ENCODE results near the gene NPC1. TPM values are rescaled to one million over a fixed set of nuclear protein-coding genes. Genes with fewer than 3 reads are reported as not detected.

NPC1 gene
- total and polyA plus RNA-seq, 11 donors, result 7.8 to 42.7 (median 16.8) TPM

DNA sequence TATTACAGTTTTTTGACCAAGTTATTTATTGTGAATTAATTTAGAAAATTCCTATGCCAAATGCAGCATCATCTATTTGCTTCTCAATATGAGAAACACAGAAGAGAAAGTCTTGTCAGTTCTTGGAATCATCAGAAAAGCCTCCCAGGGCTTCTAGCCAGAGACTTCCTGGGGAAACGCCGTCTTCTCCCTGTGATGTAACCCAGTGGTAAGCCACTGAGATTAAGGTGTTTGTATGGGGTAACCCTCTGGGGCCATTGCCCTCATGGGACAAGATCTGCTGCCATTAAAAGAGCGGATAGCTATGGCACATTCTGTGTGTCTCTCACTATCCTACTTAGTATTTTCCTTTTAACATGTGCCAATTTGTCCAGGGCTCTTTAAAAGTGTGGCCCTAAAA, 48.4 kb upstream of the NPC1 start:
- Histone ChIP-seq H3K27ac (no peak overlapping the region), H3K4me3 (no peak overlapping the region), H3K4me1 (peaks cover 0 to 2% (median 0%) of the 10 kb centered on the region in 12 donors), H3K36me3 (peaks cover 0 to 20% (median 0%) of the 10 kb centered on the region in 9 donors), H3K27me3 (peaks cover 0 to 3% (median 0%) of the 10 kb centered on the region in 9 donors), H3K9me3 (no peaks in the 10 kb centered on the region)
- ATAC-seq, result no peak
- no peak for DNase-seq
- no peak for TF ChIP-seq CTCF (IDR thresholded peaks at IDR 0.05)
- intact Hi-C loops (cut with DNase I), result no loop called here
- WGBS, 4 donors, result 66 to 75% (median 68%) methylated on average over 3 of the region's 3 CpGs

- DNase-seq (no peak), ATAC-seq (no peak)
- TF ChIP-seq CTCF (IDR thresholded peaks at IDR 0.05) (no peak), POLR2A (IDR thresholded peaks at IDR 0.05) (no peak)
- intact Hi-C loops (cut with DNase I), result no loop called here
- Histone ChIP-seq H3K9me3 (no peaks in the 10 kb centered on the region), H3K36me3 (peaks cover 0 to 30% (median 0%) of the 10 kb centered on the region in 9 donors), H3K4me1 (peaks cover 0 to 3% (median 0%) of the 10 kb centered on the region in 12 donors), H3K27ac (no peak overlapping the region), H3K27me3 (no peaks in the 10 kb centered on the region), H3K4me3 (no peak overlapping the region)
- 88 to 89% (median 88%) methylated on average over 1 of the region's 1 CpG for whole genome bisulfite sequencing, 4 donors
Observed at GRCh38 chr18:23632615-23633014, 46.3 kb upstream of the NPC1 start.

DNA sequence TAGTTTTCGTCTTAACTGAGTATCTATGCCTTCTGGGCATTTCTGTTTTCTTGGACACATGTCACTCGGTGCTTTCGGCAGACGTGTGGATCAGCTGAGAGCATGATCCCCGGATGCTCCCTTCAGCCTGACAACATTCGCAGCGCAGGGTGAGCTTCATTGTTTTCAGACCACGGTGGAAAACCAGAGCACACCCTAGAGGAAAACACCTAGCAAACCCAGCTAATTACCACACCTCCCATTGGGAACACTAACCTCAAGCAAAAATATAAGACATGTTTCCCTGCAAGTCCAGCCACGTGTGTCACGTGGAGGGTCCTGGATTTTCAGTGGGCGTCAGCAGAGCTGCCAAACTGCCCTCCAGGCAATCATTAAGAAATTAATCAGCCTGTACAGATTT, 45.4 kb upstream of the NPC1 start:
- no peak for DNase-seq
- intact Hi-C loops (cut with DNase I), result no loop called here
- ATAC-seq, result no peak

GRCh38 chr18:23631312-23631711, 45.0 kb upstream of the NPC1 start:
- no peak for TF ChIP-seq CTCF (IDR thresholded peaks at IDR 0.05)
- TF ChIP-seq POLR2A (IDR thresholded peaks at IDR 0.05), result no peak
- Histone ChIP-seq H3K27ac (no peak overlapping the region), H3K36me3 (peaks cover 0 to 30% (median 0%) of the 10 kb centered on the region in 9 donors), H3K4me3 (no peak overlapping the region), H3K27me3 (no peaks in the 10 kb centered on the region), H3K4me1 (peaks cover 0 to 11% (median 0%) of the 10 kb centered on the region in 12 donors), H3K9me3 (no peaks in the 10 kb centered on the region)
- 94 to 98% (median 96%) methylated on average over 5 of the region's 5 CpGs for WGBS, 4 donors
- intact Hi-C loops (cut with DNase I), result no loop called here
- DNase-seq (no peak), ATAC-seq (no peak)

More for the DNA sequence above, 45.4 kb upstream of the NPC1 start:
- H3K4me1 ChIP-seq, result peaks cover 0 to 11% (median 0%) of the 10 kb centered on the region in 12 donors
- peaks cover 0 to 30% (median 0%) of the 10 kb centered on the region in 9 donors for H3K36me3 ChIP-seq
- H3K9me3 ChIP-seq, result no peaks in the 10 kb centered on the region
- H3K4me3 ChIP-seq, result no peak overlapping the region
- no peak for TF ChIP-seq CTCF (IDR thresholded peaks at IDR 0.05)
- TF ChIP-seq POLR2A (IDR thresholded peaks at IDR 0.05), result no peak
- no peak overlapping the region for H3K27ac ChIP-seq
- WGBS, 4 donors, result 52 to 65% (median 59%) methylated on average over 11 of the region's 11 CpGs
- H3K27me3 ChIP-seq, result no peaks in the 10 kb centered on the region
